Measurements from ENCODE around the gene SLC4A8. TPM values are rescaled to one million over a fixed set of nuclear protein-coding genes. Genes with fewer than 3 reads are reported as not detected.
A peak's percentile ranks its signal among the peaks of the same experiment; 100 is the strongest.
"Not testable (repeated sequence)": the region's sequence is repeated elsewhere in the genome, so short reads cannot be mapped to it uniquely, and the experiment has no call there.

Gene SLC4A8
- total RNA-seq, 1 donor from 2014 or later: 1.2 TPM

DNA sequence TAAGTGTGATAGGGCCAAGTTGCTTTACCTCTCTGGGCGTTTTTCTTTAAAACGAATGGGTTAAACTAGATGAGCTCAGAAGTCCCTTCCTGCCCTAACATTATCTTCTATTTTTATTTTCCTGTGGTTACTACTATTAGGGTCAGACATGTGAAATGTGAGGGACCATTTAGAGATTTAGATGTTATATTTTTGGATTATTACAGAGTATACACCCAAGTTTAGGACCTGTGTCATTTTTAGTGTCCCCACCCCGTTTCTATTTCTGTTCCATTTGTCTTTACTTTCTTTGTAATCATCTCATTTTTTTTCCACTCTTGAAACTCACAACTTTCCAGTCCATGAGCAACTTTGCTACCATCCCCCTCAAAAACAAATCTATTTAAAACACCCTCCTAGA, 56.3 kb downstream of the SLC4A8 start:
- DNase-seq: no peak

DNA sequence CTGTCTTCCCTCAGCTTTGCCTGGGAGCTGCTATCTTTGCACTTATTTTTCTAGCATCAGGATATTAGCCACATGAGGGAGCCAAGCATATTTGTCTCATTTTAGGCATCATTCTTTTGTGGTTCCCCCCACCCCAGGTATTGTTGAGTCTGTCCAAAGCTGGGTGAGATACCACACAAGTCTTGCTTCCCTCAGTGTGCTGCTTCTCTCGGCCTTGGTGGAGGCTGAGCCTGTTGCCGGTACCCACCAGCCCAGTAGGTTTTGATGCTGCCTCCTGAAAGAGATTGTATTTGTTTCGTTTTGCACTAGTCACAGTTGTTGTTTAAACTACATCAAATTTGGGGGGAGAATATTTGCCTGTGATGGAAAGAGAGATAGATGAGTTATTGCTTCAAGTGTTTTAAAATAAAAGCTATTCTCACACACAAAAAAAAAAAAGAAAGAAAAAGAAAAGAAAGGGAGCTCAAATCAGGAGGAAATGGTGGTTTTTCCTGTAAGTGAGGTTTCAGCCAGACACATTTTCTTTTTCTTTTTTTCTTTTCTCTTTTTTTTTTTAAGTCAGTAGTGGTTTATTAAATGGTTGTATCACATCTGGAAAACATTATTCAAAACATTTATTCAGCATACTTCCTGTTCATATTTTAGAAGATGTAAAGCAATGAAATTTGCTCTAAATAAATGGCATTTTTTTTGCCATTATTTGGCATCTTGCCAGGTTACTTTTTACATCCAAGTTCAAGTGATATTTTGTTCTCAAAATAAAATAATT, 58.5 kb downstream of the SLC4A8 start:
- peak; percentile 48 for DNase-seq

DNA sequence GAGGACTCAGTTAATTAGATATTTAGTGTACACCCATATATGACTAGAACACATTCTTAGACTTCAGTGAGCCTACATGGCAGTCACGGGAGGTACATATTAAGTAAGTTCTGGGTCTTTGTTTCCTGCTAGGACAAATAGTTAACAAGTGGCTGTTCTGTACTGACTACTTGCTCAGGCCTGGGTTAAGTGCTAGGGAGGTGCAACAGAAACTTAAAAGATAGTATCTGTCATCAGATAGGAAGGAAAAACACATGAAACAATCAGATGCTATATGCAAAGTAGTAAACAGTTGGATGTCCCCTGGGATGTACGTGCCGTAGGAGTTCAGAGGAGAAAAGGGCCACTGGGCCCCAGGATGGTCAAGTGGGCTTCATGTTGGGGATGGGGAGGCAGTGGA, 59.5 kb downstream of the SLC4A8 start:
- no peak for DNase-seq

DNA sequence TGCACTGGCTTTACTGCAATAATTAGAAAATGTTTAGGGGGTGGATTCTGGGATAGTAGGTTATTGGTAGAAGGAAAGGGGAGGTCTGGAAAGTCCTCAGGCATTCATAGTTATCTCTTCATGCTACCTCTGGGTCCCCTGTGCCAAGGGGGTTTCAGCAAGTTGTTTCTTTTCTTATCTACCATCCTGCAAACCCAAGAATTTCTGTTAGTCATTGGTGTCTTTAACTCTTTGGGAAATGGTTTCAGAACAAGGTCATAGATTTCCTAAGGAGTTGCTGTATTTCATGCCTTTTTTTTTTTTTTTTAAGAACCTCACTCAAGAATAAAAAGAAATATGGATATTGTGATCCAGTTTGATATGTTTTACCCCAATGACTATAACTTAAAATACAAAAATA, 63.6 kb downstream of the SLC4A8 start:
- DNase-seq: no peak

DNA sequence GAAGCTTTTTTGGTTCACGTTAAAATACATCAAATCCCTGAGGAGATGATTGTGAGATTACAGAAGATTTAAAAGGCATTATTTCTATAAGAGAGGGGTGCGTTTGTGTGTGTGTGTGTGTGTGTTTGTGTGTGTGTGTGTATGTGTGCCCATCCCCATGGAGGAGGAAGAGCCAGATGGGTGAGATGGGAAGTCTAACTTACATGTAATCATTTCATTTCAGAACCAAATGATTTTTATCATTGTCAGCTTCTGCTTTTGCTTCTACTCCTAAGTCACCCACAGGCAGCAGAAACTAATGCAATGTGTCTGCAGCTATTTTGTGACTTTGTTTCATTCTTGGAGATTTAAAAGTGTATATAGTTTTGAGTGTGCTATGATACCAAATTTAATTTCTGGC, 68.7 kb downstream of the SLC4A8 start:
- no peak for DNase-seq

DNA sequence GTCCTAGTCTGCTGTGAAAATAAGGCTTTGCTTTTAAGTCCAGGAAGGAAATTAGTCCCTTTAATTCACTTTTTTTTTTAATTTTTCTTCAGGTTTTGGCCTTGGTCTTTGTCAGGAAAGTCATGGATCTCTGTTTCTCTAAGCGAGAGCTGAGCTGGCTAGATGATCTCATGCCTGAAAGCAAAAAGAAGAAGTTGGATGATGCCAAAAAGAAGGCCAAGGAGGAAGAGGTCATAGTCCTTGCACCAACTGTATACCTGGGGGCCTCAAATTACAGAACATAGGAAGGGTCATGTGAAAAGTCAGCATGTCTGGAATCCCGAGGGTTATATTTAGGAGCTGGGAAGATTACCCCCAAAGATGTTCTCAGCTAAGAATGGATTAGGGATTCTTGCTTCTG, 72.3 kb downstream of the SLC4A8 start:
- no peak for DNase-seq

DNA sequence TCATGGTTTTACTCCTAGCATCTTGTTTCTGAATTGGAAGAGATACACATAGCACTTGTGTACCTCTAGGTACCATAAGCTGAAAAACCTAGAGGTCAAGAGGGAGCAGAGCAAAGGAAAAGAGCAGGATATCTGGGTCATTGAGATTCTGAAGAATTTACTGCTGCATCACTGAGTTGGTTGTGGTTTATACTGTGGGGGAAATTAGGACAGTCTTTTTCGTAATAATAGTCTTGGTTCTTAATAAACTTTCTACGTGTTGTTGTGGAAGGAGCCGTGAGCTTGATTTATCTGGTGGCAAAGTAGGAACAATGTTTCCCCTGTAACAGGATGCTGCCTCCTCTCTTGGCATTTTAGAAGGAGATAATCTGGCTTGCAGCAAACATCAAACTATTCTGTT, 80.2 kb downstream of the SLC4A8 start:
- DNase-seq: no peak

DNA sequence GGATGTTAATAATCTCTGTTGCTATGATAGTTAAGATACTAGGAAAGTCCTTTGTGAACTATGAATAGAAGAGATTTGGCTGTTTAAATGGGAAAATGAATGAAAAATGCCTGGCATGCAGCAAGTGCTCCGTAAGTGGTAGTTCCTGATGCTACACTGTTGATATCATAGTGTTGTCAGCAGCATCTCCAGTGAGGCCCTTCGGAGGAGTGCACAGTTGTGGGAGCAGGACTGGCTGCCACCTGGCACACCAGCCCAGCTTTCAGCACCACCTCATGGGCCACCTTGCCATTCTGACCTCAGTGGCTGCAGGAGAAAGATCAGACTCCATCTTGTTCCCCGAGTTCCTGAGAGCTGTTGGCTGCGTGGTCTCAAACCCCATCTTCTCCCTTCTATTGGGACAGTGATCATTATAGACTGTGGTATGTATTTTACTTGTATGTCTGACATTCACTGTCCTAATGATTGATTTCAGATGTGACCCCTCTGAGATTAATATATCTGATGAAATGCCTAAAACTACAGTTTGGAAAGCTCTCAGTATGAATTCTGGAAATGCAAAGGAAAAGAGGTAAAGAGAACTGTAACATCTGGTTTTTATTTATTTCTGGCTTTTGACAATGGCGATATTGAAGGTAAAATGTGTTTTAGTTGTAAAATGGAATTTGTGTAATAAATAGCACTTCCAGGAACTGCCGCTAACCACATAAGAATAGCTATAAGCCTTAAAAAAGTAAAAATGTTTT, 80.9 kb downstream of the SLC4A8 start:
- peak; percentile 35 for DNase-seq

DNA sequence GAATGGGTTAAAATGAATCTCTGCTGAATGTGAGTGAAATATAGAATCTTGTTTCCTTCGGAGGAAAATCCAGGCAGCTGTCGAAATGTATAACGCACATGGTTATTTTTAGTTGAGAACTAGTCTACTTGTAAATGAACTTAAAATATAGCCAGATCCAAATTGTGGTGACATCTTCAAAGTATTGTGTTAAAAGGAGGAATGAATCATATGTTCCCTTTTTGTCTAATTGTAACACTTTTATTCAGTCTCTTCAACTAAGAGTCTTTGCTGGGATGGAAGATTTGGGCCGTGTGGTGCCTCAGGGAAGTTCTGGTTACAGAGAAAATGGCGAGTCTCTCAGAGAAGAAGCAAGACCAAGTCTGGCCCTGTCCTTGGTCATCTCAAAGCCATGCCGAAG, 82.5 kb downstream of the SLC4A8 start:
- DNase-seq: no peak

DNA sequence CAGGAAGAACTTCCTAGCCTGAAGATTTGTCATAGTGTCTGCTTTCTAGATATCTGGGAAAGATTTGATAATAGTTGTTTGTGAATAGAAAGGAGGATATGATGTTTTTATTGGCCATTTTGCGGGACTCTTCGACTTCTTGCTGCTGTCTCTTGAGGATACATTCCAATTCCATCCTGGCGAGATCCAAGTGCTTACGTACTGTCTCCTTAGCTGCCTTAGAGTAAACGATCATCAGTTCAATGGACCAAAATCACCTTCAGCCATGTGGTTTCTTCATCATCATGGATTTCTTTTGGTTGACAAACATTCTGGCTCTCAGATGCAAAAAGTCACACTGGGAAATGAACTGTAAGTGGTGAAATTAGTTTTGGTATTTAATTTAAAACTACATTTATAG, 83.7 kb downstream of the SLC4A8 start:
- DNase-seq: no peak

DNA sequence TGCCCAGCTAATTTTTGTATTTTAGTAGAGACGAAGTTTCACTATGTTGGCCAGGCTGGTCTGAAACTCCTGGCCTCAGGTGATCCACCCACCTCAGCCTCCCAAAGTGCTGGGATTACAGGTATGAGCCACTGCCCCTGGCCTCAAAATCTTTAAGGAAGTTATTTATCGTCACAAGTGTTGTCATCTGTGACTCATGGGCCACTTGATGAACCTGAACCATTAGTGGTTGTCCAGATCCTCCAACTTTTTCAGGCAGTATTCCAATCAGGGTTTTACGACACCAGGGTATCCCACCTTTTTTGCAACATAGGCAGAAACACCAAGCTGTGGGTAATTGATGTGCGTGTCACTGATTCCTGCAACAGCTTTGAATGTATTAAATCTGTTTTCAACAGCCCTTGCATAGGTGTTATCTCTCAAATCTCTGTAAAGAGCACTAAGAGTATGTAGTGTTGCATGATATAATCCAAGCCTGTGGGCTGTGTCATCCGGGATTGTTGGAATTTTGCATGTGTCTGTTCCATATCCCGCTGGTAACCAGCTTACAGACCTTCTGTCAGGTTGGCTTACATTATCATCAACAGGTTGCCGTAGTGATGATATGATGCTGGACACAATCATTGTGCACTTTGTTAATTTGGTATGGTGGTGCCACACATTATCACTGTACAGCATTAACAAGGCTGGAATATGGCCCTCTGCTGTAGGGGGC, 87.1 kb downstream of the SLC4A8 start:
- no peak for DNase-seq

DNA sequence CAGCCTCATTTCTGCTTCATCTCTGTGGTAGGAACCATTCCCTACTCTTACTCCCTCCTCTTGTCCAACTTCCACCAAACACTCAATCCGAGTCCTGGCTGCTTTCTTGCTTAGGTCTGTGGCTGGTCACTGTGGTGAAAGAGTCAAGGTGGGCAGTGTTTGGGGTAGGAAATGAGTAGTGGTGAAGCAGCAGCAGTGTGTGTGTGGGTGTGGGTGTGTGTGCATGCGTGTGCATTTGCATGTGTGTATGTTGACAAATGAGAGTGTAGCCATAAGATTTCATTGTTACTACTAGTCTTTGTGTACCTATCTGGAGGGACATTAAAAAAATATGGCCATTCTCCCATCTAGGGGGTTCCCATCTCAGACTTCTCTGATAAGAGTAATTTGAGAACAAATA, 87.8 kb downstream of the SLC4A8 start:
- DNase-seq: no peak

DNA sequence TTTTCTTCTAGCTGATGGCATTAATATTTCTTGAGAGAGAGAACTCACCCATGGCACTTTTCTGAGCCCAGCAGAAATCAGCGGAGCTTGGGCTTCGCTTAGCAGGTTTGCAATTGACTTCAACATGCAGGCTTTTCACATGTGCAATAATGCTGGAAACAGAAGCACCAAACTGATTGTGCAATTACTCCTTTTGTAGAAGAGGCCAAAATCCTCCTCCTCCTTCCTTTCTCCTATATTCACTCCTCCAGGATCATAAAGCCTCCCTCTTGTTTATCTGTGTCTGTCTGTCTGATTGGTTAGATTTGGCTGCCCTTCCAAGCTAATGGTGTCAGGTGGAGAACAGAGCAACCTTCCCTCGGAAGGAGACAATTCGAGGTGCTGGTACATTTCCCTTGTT, 90.4 kb downstream of the SLC4A8 start:
- not testable (repeated sequence) for DNase-seq

DNA sequence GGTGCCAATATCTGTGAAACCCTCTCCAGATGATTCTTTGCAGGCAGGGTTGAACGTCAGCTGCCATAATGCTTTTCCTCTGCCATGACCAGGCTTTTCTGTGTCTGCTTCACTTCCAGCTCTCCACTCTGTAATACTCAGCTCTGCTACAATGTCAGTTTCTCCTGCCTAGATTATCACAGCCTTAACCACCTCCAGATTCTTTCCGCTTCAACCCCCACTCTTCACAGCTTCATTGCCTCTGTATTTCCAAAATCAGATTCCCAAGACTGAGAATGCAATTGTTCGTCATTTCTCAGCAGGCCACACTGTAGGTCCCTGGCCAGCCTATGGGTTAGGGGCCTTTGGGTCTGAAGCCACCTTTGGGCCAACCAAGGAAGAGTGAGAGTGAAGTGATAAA, 92.7 kb downstream of the SLC4A8 start:
- no peak for DNase-seq

DNA sequence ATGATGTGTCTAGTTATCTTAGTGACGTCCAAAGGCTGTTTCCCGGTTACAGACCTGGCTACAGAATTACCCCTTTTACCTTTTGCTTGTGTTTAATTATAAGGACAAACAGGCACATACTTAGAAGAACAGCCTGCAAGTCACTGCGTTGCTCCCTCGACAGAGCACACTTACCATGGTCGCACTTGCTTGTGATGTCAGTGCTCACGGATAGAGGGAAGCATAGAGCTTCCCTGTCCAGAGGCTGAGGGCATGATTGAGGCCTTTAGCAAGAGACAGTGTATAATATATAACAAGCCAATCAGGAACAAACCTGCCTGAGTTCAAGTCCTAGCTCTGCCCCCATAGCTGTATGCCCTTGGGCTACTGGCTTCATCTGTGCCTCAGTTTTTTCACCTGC, 93.2 kb downstream of the SLC4A8 start:
- DNase-seq: no peak

DNA sequence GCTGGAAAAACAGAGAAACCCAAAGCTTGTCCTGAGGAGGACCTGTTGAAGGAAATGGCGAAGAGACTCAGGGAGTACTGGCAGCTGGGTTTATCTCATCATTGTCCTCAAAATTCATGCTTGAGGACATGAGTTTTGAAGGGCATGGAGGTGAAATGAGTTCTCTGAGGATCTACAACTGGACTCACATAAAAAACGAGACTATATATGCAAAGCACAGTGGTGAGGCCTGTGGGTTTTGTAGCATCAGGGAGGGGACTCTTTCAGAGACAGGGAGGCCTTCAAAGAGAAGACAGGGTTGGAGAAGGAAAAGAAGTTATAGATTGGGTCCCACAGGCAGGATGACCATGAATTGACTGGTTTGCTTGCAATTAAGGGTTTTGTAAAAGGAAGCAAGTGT, 95.1 kb downstream of the SLC4A8 start:
- DNase-seq: no peak

DNA sequence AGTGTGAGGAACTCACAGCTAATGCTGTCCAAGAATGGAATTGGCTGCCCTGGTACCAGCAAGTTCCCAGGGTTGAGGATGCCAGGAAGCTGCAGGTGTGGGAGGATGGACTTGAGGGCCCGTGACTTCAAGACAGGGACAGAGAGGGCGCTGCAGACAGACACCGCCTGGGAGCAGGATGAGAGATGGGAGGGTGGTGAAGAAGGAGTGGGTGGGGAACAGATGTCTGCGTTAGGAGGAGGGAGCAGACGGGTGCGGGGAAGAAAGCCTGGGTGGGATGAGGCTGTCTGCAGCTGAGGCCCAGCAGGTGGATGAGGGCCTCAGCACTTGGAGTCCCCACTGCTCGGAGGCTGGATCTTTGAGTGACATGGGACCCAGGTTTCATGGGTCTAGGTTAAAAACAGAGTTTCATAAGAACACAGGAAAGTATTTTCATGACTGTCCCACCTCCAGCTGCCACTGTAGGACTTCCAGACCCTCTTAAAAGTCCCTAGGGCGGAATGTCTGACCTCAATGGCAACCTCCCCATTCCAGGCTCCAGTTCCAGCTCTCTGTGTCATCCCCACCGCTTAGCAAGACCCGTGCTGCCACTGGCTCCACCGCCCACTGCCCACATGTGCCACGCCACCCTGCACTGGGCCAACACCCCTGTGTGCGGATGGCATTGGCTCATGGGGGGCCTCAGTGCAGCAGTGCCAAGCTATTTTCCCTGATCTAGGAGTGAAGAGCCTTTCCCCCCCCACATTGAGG, 96.1 kb downstream of the SLC4A8 start:
- DNase-seq: no peak

DNA sequence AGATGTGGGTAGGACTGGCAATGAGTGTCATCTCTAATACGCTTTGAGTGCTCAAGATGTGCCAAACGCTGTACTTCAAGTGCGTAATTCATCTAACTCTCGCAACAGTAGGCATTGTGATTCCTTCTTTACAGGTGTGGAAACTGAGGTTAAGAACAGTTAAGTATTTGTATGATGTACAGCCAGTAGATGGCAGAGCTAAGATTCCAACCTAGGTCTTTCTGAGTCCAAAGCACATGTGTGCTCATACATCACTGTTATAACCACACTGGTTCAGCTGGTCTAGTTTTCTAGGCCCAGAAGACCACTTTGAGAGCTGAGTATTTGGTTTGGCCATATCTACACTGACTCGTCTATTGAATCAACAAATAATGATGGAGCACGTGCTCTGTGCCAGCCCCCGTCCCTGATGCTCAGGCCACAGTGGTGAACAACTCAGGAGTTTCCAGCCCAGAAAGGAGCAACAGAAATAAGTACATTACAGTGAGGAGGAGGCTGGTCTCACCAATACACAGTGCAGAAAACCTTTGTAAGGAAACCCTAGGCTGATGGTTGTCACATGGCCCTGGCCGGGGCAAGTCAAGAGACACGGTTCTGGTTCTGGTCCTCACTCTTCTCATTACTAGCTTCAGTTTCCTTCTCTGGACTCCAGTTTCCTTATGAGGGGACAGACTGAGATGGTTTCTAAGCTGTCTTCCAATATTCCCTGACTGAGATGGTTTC, 97.1 kb downstream of the SLC4A8 start:
- no peak for DNase-seq

DNA sequence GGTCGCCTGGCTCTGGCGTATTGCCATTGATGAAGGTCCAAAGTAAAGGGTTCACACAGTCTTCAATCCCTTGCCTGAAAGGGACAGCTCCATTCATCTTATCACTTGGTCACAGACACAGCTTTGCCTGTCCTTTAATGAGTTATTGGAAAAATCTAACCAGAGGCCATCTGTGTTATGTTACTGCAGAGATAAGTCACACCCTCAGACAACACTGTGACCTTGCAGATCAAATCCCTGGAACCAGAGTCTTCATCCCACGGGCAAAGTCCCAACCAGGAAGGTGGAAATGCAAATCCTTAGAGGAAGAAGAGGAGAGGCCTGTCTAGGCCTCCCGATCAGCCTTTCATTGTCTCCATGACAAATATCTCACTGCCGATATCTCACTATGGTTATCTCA, 98.1 kb downstream of the SLC4A8 start:
- DNase-seq: no peak

DNA sequence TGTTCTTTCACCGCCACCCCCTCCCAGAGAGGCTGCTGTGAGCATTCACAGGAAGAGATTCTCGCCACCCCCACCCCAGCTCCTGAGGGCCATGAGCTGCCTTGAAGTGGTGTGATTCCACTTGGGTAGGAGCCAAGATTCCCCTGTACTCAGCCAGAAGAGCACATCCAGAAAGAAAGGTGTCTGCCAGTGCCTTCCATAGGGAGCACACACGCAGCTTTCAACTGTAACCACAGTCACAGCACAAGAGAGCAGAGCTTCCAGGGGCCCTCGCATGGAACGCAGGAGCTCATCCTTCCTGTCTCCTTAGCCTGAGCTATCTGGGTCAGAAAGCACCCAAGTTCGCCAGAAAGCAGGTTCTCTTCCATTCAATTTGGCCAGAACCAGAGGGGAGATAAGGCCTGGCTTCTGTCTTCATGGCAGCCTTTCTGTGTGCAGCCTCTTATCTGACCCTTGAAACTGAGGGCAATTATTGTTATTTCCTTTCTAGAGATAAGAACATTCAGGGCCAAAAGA, 99.8 kb downstream of the SLC4A8 start:
- DNase-seq: no peak

DNA sequence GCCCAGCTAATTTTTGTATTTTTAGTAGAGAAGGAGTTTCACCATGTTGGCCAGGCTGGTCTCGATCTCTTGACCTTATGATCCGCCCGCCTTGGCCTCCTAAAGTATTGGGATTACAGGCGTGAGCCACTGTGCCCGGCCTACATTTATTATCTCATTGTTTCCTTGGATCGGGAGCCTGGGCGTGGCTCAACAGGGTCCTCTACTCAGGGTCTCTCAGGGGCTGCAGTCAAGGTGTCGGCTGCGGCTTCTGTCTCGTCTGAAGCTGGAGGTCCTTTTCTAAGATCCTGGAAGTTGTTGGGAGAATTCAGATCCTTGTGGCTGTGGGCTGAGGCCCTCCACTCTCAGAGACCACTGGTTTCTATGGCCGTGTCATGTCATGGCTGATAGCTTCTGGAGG, 100.9 kb downstream of the SLC4A8 start:
- no peak for DNase-seq

DNA sequence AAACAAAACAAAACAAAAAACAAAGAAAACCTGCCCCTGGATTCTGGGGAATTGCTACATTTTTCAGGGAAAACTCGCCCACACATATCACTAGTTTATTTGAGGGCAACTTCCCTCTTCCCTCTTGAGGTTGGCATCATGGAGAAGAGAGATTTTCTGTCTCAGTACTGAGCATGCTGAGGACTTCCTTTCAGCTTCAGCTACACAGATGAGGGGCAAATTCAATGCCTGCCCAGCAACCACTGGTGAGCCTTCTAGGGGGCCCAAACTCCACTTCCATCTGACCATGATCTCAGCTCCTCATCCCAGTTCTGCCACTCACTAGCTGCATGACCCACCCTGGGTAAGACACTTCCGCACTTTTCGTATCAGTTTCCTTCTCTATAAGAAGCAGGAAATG, 103.3 kb downstream of the SLC4A8 start:
- DNase-seq: no peak

Measured in tongue (tissue), 2 donors.